CD14-positive monocyte (primary cell): ENCODE results near the gene ANKS6. TPM values are rescaled to one million over a fixed set of nuclear protein-coding genes. Genes with fewer than 3 reads are reported as not detected.

Experiments used
- DNase-seq, 3 donors: peaks; one replicate each; pipeline ENCODE4 v3.0.0-alpha.2; 2011 to 2022
- H2AFZ ChIP-seq: 2 replicates; pipeline ENCODE4 v1.6.0; 2012; ENCODE audit warnings: mild to moderate bottlenecking, low read depth, low read length, inconsistent platforms; ENCODE audit not compliant: insufficient read depth, poor library complexity, severe bottlenecking
- H3K27ac ChIP-seq, 2 donors: 1 replicate in 1 of 2; 2 replicates in 1 of 2; pipeline ENCODE4 v1.5.1; 2012 to 2013; ENCODE audit warnings: low read length in 2 of 2, control low read depth in 1 of 2, inconsistent platforms in 1 of 2, low read depth in 1 of 2, mild to moderate bottlenecking in 1 of 2
- H3K27me3 ChIP-seq, 2 donors: one replicate each; pipeline versions ENCODE4 v1.6.0 to v1.6.1; 2011 to 2013; ENCODE audit warnings: low read length in 2 of 2; ENCODE audit not compliant: control insufficient read depth in 2 of 2, insufficient read depth in 2 of 2
- H3K36me3 ChIP-seq, 2 donors: replicated peaks in 1 of 2; 1 replicate in 1 of 2; 2 replicates in 1 of 2; pipeline versions ENCODE4 v1.5.1 to v1.6.1; 2012 to 2013; ENCODE audit warnings: low read length in 2 of 2, control low read depth in 1 of 2, inconsistent platforms in 1 of 2, mild to moderate bottlenecking in 1 of 2; ENCODE audit not compliant: insufficient read depth in 2 of 2, control insufficient read depth in 1 of 2
- H3K4me1 ChIP-seq, 2 donors: 1 replicate in 1 of 2; 2 replicates in 1 of 2; pipeline versions ENCODE4 v1.5.1 to v1.6.1; 2012 to 2013; ENCODE audit warnings: low read length in 2 of 2, control low read depth in 1 of 2, inconsistent platforms in 1 of 2, mild to moderate bottlenecking in 1 of 2, moderate library complexity in 1 of 2; ENCODE audit not compliant: insufficient read depth in 2 of 2, control insufficient read depth in 1 of 2
- H3K4me2 ChIP-seq: replicated peaks from 2 replicates; pipeline ENCODE3; 2012; ENCODE audit warnings: low read length, moderate library complexity, mild to moderate bottlenecking; ENCODE audit not compliant: poor library complexity, severe bottlenecking; ENCODE audit errors: extremely low read depth
- H3K4me3 ChIP-seq, 3 experiments: fragments of 200-600 bp in 1 of 3; sonication (generic) in 1 of 3; replicated peaks in 1 of 3; 1 replicate in 2 of 3; 2 replicates in 1 of 3; pipeline ENCODE4 v1.5.1; 2011 to 2013; ENCODE audit warnings: low read length in 3 of 3, mild to moderate bottlenecking in 3 of 3, control low read depth in 2 of 3, low read depth in 2 of 3, inconsistent platforms in 1 of 3, moderate library complexity in 1 of 3
- H3K79me2 ChIP-seq: 2 replicates; pipeline ENCODE4 v1.6.0; 2012; ENCODE audit warnings: mild to moderate bottlenecking, control low read depth, inconsistent platforms, low read length, moderate library complexity; ENCODE audit not compliant: insufficient read depth
- H3K9ac ChIP-seq: 2 replicates; pipeline ENCODE4 v1.6.0; 2017; ENCODE audit warnings: low read length, mild to moderate bottlenecking; ENCODE audit not compliant: insufficient read depth, poor library complexity, severe bottlenecking
- H3K9me3 ChIP-seq, 2 donors: replicated peaks in 1 of 2; 1 replicate in 1 of 2; 2 replicates in 1 of 2; pipeline versions ENCODE4 v1.5.1 to v1.6.1; 2012 to 2013; ENCODE audit warnings: low read length in 2 of 2, control low read depth in 1 of 2; ENCODE audit not compliant: control insufficient read depth in 1 of 2, insufficient read depth in 1 of 2
- H4K20me1 ChIP-seq: 2 replicates; pipeline ENCODE4 v1.6.0; 2012; ENCODE audit warnings: mild to moderate bottlenecking, low read length, control low read depth, moderate library complexity; ENCODE audit not compliant: insufficient read depth
- H3K27ac Mint-ChIP-seq, 7 donors: one replicate each; pipeline ENCODE4 v1.8.0; 2020; ENCODE audit warnings: mild to moderate bottlenecking in 7 of 7, mixed read lengths in 7 of 7, moderate library complexity in 6 of 7, inconsistent platforms in 2 of 7
- H3K27me3 Mint-ChIP-seq, 3 donors: one replicate each; pipeline ENCODE4 v1.8.0; 2021 to 2022; ENCODE audit warnings: low read depth in 3 of 3, mild to moderate bottlenecking in 3 of 3, mixed read lengths in 3 of 3, moderate library complexity in 3 of 3, inconsistent platforms in 1 of 3
- H3K36me3 Mint-ChIP-seq, 2 donors: one replicate each; pipeline ENCODE4 v1.8.0; 2020; ENCODE audit warnings: mixed read lengths in 2 of 2, inconsistent platforms in 1 of 2, mild to moderate bottlenecking in 1 of 2
- H3K4me1 Mint-ChIP-seq: one replicate; pipeline ENCODE4 v1.8.0; 2020; ENCODE audit warnings: mild to moderate bottlenecking, mixed read lengths
- H3K4me3 Mint-ChIP-seq, 2 donors: one replicate each; pipeline ENCODE4 v1.8.0; 2020; ENCODE audit warnings: mild to moderate bottlenecking in 2 of 2, mixed read lengths in 2 of 2, moderate library complexity in 1 of 2
- H3K9me3 Mint-ChIP-seq, 7 donors: one replicate each; pipeline ENCODE4 v1.8.0; 2020 to 2022; ENCODE audit warnings: mixed read lengths in 7 of 7, mild to moderate bottlenecking in 6 of 7, moderate library complexity in 6 of 7, inconsistent platforms in 2 of 7
- CTCF ChIP-seq: fragments of 200-600 bp; IDR thresholded peaks from one replicate; pipeline ENCODE4 v1.8.0; 2022; ENCODE audit warnings: antibody characterized with exemption, mild to moderate bottlenecking
- WGBS: methylation state at CpG from one replicate; pipeline ENCODE4 v1.1.5; 2013; ENCODE audit warnings: missing lambda C conversion rate; ENCODE audit not compliant: insufficient coverage; 5-methylcytosine and 5-hydroxymethylcytosine counted together
- intact Hi-C, 2 donors: fragments of 100-400 bp; cut with micrococcal nuclease; formaldehyde crosslinking; loops; one replicate each; pipeline versions ENCODE4 v1.15.0 to v1.15.1; 2023
- polyA plus RNA-seq, 3 donors: library from polyadenylated mRNA; depleted of rRNA in 1 of 3; unstranded in 2 of 3; stranded (reverse) in 1 of 3; fragments of 300-500 nt in 2 of 3; fragments of >200 nt in 1 of 3; fragmentation: Illumina TruSeq in 2 of 3; gene quantifications; 1 replicate in 2 of 3; 2 replicates in 1 of 3; pipeline ENCODE4 v1.2.3, GENCODE V29; 2012 to 2021

ANKS6 gene
- polyA plus RNA-seq, 3 donors: 0.20 to 1.5 (median 0.56) TPM

DNA sequence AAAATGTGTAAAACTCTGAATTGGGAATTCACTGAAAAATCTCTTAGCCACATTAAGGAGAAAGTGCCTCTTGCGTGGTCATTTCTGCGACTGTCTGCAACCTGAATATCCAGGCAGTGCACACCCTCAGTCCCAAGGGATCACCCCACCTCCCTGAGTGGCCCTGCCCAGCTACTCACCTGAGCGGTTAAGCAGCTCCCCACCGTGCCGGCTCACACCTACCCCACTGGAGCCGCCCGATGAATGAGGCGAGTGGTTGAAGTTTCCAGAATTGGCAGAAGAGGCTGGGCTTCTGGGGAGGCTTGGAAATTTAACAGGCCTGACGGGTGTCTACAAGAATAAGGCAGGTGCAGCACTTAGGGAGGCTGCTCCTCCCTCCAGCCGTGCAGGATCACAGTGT is 25.6 kb downstream of the ANKS6 start:
- H3K4me2 ChIP-seq: no peak overlapping the region
- no peak overlapping the region for H3K27ac ChIP-seq
- WGBS: 100% methylated on average over 3 of the region's 10 CpGs
- Mint-ChIP-seq H3K9me3 (peaks cover 0 to 8% (median 4%) of the 10 kb centered on the region in 7 donors), H3K4me3 (no peak overlapping the region), H3K27me3 (peaks cover 0 to 8% (median 0%) of the 10 kb centered on the region in 3 donors), H3K36me3 (peaks cover 0 to 4% of the 10 kb centered on the region in 2 donors), H3K27ac (no peak overlapping the region), H3K4me1 (peaks cover 19% of the 10 kb centered on the region)
- H3K27me3 ChIP-seq: no peaks in the 10 kb centered on the region
- no peak overlapping the region for H3K4me3 ChIP-seq
- H3K9me3 ChIP-seq: no peaks in the 10 kb centered on the region
- H2AFZ ChIP-seq: no peak overlapping the region
- intact Hi-C loops: no loop called here
- no peak for DNase-seq
- no peak overlapping the region for H3K9ac ChIP-seq
- peaks cover 16 to 18% of the 10 kb centered on the region in 2 donors for H3K4me1 ChIP-seq
- no peaks in the 10 kb centered on the region for H3K79me2 ChIP-seq
- TF ChIP-seq CTCF: no peak
- no peaks in the 10 kb centered on the region for H3K36me3 ChIP-seq
- H4K20me1 ChIP-seq: no peaks in the 10 kb centered on the region

- no peaks in the 10 kb centered on the region for H3K9me3 ChIP-seq
- no peaks in the 10 kb centered on the region for H3K36me3 ChIP-seq
- no peaks in the 10 kb centered on the region for H3K79me2 ChIP-seq
- Mint-ChIP-seq H3K9me3 (peaks cover 0 to 8% (median 4%) of the 10 kb centered on the region in 7 donors), H3K27ac (no peak overlapping the region), H3K36me3 (peaks cover 0 to 4% of the 10 kb centered on the region in 2 donors), H3K27me3 (peaks cover 0 to 3% (median 0%) of the 10 kb centered on the region in 3 donors), H3K4me3 (no peak overlapping the region), H3K4me1 (peaks cover 37% of the 10 kb centered on the region)
- DNase-seq: no peak
- peaks cover 23 to 27% of the 10 kb centered on the region in 2 donors for H3K4me1 ChIP-seq
- no peaks in the 10 kb centered on the region for H4K20me1 ChIP-seq
- 100% methylated on average over 1 of the region's 9 CpGs for WGBS
- H3K27ac ChIP-seq: no peak overlapping the region
- H3K4me3 ChIP-seq: no peak overlapping the region
- no peaks in the 10 kb centered on the region for H3K27me3 ChIP-seq
- no peak overlapping the region for H3K4me2 ChIP-seq
- H3K9ac ChIP-seq: no peak overlapping the region
- H2AFZ ChIP-seq: no peak overlapping the region
- intact Hi-C loops: no loop called here
- TF ChIP-seq CTCF: no peak
These were observed 28.0 kb downstream of the ANKS6 start for GRCh38 chr9:98768344-98768743.
